GM19468 (cell line): ENCODE measurements around the gene HAPSTR1.

Experiments
- ATAC-seq: cut with Tn5 transposase; IDR thresholded peaks from one replicate; pipeline ENCODE4 v1.9.1; 2021; ENCODE audit warnings: mild to moderate bottlenecking, moderate library complexity, moderate number of reproducible peaks; ENCODE audit not compliant: unreplicated experiment; ENCODE audit errors: extremely low read depth

Gene HAPSTR1

DNA sequence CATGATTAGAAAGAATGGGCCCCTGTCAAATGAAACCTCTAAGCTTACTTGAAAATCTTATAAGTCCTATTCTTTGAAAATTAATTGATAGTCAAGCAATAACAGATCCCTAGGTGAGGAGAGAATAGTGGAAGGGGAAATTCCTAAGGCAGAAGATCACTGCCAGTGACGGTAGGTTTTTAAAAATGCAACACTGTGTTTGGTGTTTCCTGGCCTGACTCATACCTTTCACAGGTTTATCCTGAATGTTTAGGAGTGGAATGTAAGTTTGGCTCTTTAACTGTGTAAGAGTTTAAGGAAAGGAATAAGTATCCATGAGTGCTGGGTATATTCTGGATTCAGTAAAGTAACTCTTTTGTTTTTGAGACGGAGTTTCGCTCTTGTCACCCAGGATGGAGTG lies 23.8 kb downstream of the HAPSTR1 start:
- ATAC-seq, result no peak

DNA sequence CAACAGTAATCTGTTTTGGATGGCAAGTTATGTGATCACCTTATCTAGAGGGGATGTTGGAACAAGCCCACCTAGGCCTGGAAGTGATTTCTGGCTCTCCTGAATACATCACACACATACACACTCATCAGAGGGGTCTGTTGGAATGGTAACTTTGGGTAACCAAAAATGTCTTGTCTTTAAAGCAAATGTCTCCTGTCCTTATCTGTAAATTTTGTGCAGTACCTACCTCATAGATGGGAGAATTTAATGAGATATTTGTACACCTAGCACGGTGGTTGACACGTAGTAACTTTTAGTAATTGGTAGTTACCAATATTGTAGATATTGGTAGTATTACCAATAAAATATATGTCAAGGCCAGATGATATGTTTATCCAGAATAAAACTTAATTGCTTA lies 24.7 kb downstream of the HAPSTR1 start:
- no peak for ATAC-seq

DNA sequence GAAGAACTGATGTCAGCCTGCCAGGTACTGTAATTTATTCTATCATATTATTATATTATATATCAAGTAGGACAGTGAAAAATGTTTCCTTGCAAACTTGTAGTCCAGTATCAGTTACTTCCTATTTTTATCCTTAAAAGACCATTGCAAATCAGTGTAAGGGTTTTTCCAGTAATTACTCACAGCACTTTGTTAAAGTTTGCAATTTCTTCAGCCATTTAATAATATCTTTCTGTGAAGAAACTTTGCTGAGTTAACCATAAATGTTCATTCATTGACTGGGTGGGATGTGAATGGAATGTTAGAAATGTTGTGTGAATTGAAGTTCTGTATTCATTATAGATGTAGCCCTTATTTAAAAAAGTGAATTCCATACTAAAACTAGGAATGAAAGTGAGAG lies 26.7 kb downstream of the HAPSTR1 start:
- ATAC-seq, result no peak

DNA sequence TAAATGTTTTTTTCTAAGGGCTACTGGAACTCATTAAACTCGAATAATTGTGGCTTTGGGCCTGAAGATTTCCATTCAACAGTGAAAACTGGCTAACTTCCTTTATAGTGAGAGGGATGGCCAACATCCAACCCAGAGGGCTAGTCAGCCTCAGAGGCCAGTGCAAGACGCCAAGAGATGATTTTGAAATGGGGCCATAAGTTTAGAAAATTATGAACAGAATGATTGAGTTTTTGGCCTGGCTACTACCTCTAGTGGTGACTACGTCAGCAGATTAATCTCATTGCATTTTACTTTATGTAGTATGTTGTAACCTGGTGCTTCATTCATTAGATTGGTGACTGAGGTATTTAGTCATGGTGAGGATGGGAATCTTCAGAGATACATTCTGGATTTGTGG lies 28.4 kb downstream of the HAPSTR1 start:
- ATAC-seq, result no peak

- ATAC-seq, result no peak
Observed at GRCh38 chr16:9122342-9122741, 30.9 kb downstream of the HAPSTR1 start.

DNA sequence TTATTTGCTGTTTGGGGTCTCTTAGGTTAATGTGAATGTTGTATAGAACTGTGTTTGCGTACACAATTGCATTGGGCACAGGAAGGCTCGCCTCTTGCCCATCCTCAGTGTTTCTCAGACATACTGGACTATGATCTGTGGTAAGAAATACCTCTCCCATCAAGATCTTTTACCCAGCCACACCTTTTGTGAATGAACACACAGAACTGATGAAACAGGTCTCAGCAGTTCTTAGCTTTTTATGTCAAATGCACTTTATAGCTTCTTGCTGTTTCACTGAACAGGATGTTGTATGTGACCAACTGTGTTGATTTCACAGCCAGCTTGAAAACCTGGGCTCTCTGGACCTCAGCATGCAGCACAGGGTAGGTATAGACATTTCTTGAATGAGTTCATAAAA lies 31.5 kb downstream of the HAPSTR1 start:
- ATAC-seq, result no peak

DNA sequence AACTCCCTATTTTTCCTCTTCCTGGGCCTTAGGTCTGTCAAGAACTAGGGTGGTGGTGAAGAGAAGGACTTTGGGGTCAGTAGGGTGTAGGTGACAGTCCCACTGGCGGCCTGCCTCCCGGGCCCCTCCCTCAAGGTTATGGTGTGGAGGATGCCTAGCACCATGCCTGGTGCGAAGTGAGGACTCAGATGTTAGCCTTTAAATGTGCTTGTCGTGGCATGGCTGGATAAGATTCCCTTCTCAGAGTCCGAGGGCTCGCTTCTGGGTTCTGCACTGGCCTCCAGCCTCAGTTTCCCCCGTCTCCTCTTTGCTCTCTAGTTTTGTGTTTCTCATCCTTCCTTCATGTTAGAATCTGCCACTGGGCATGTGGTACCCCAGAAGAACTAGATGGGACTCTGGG lies 32.0 kb downstream of the HAPSTR1 start:
- ATAC-seq, result no peak

GRCh38 chr16:9123871-9124270 lies 32.4 kb downstream of the HAPSTR1 start:
- ATAC-seq, result no peak

- no peak for ATAC-seq
Observed at GRCh38 chr16:9124444-9124843, 33.0 kb downstream of the HAPSTR1 start.

DNA sequence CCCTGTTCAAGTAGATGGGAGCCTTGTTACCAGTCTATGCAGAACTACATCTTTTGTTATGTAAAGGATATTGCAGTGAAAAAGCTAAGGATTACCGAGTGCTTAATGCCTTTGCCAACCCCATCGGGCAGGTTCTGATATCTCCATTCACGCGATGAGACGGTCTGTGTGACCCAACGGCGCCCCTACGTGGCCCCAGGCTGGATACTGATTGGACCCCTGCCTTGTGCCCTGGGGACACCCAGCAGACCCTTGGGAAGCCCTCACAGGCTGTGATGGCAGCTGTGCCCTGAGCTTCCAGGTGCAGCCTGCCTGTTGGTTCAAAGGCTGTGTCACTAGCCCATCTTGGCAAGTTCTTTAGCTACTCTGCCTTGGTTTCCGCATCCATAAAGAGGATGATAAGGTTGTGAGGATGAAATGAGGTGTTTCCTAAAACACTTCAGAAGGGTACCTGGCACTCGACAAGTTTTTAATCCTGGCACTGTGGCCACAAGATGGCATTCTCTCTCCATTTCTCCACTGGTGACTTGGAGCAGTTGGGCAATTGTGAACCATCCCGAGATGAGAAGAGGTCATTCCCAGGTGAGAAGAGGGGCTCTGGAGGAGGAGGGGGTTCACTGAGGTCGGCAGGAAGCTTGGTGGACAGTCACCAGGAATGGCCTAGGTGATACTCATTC lies 33.6 kb downstream of the HAPSTR1 start:
- ATAC-seq, result no peak

DNA sequence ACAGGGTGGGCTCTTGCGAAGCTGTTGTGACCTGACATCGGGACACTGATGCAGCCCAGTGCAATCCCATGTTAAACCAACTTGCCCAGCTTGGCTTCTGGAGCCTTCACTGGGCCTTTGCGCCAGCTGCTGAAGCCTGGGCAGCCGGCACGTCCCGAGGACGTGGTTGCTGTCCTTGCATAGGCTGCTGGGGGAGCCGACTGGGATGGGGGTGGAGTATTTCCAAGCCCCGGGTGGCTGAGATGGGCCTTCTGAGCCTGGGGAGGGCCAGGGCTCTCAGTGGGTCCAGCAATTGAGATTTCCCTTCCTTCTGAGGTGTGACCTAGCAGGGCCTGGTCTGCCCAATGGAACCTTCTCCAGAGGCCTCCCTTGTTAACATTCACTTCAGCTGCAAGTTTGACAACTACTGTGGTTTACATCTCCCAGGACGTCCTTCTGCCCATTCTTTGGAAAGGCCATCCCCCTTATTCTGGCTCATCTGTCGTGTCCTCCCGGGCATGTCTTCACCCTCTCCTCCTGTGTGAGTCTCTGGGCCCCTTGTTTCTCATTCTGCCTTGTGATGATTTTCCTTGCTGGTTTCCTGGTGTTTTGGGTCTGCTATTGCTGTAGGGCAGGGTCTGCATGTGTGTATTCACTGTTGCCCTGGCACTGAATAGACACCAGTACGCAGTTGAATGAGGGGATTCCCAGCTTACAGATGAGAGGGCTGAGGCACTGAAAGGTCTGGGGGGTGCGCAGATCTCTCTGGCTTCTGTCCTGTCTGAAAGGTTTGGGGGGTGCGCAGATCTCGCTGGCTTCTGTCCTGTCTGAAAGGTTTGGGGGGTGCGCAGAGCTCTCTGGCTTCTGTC lies 34.4 kb downstream of the HAPSTR1 start:
- no peak for ATAC-seq

DNA sequence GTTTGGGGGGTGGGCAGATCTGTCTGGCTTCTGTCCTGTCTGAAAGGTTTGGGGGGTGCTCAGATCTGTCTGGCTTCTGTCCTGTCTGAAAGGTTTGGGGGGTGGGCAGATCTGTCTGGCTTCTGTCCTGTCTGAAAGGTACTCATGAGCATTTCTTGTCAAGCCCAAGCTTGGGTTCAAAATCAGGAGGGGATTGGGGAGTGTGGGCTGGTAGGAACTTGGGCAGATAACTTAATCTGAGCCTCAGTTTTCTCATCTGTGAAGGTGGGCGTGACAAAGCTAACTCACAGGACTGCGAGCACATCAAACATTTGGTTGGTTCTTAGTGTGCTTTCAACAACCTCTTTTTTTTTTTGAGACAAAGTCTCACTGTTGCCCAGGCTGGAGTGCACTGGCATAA lies 35.2 kb downstream of the HAPSTR1 start:
- no peak for ATAC-seq

- ATAC-seq, result no peak
Observed at GRCh38 chr16:9128346-9129342, 37.2 kb downstream of the HAPSTR1 start.

DNA sequence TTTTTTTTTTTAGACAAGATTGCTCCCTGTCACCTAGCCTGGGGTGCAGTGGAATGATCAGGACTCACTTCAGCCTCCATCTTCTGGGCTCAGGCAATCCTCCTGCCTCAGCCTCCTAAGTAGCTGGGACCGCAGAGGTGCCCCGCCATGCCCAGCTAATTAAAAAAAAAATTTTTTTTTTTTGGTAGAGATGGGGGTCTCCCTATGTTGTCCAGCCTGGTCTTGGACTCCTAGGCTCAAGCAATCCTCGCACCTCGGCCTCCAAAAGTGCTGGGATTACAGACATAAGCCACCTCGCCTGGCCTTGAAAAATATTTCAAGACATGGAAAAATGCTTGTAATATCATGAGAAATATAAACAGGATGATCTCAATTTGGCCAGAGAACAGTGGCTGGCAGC lies 42.9 kb downstream of the HAPSTR1 start:
- ATAC-seq, result no peak

- ATAC-seq, result peak; percentile 34
Observed at GRCh38 chr16:9134739-9135138, 43.3 kb downstream of the HAPSTR1 start.

GRCh38 chr16:9135797-9136196 lies 44.4 kb downstream of the HAPSTR1 start:
- peak; percentile 50 for ATAC-seq

GRCh38 chr16:9136596-9136995 lies 45.2 kb downstream of the HAPSTR1 start:
- no peak for ATAC-seq

GRCh38 chr16:9138021-9138680 lies 46.7 kb downstream of the HAPSTR1 start:
- ATAC-seq, result no peak

DNA sequence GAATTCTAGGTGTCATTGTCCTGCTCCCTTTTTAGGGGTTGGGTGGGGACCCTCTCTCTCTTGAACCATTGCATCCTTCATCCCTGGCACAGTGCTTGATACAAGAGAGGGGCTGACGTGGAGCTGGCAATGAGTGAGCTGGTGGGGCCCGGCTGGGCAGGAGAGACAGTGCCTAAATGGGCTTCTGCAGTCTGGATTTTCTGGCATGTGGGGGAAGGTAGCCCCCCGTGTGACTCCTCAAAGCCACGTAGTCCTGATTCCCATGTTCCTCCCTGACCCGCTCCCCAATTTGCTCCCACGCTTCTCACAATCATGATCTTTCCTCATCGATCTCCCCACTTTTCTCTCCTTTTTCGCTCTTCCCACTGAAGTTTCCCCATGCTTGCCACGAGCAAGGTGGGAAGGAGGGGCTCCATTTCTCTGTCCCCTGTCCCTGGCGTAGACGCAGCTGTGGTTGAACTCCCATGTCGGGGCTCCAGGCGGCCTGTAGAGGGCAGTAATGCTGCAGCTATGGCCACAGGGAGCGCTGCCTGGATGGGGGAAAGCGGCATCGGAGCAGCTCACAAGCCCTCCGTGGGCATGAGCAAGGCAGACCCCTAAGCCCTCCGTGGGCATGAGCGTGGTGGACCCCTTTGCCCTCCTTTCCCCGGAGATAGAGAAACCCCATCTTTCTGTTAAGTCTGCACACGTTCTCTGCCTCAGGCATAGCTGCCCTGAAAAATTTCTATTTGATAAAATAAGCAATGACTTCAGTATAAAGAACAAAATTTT lies 47.5 kb downstream of the HAPSTR1 start:
- ATAC-seq, result no peak
